Measurements from ENCODE around the gene REL. TPM values are rescaled to one million over a fixed set of nuclear protein-coding genes. Genes with fewer than 3 reads are reported as not detected.

The REL gene
- total RNA-seq, 1 donor from 2014 or later: 5.4 TPM

DNA sequence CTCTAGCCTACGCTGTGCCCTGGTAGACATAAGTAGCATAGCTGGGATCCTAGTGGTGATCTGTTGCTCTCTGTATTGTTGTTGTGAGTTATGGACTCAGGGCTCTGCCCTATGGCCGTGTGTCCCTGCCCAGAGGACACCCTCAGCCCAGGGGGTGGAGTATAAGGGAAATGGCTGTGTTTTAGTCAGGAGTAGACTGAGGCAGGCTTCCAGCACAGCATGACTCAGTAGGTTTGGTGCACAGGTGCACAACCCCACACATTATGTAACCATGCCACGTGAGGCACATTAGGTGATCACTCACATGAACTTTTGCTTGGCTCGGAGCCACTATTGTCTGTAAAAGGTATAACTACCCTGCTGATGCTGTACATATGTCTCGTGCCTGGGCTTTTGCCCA is 76.3 kb downstream of the REL start:
- Mint-ChIP-seq H3K4me1 (ENCODE audit: low read depth) (peaks cover 18% of the 10 kb centered on the region), H3K4me3 (ENCODE audit: unreplicated experiment) (no peak overlapping the region), H3K27me3 (ENCODE audit: low read depth) (no peaks in the 10 kb centered on the region), H3K27ac (ENCODE audit: unreplicated experiment) (no peak overlapping the region), H3K9me3 (ENCODE audit: low read depth) (no peaks in the 10 kb centered on the region), H3K36me3 (ENCODE audit: low read depth) (peaks cover 3% of the 10 kb centered on the region)
- no peak for TF ChIP-seq CTCF (IDR thresholded peaks at IDR 0.05)
- DNase-seq (ENCODE audit: low spot score): no peak

- no peak overlapping the region for H3K4me3 Mint-ChIP-seq (ENCODE audit: unreplicated experiment)
- TF ChIP-seq CTCF (IDR thresholded peaks at IDR 0.05): no peak
- no peaks in the 10 kb centered on the region for H3K27me3 Mint-ChIP-seq (ENCODE audit: low read depth)
- peak overlapping the region; percentile 62 for H3K27ac Mint-ChIP-seq (ENCODE audit: unreplicated experiment)
- H3K9me3 Mint-ChIP-seq (ENCODE audit: low read depth): no peaks in the 10 kb centered on the region
- peaks cover 18% of the 10 kb centered on the region for H3K4me1 Mint-ChIP-seq (ENCODE audit: low read depth)
- no peak for DNase-seq (ENCODE audit: low spot score)
- peaks cover 3% of the 10 kb centered on the region for H3K36me3 Mint-ChIP-seq (ENCODE audit: low read depth)
Measured at GRCh38 chr2:60958361-60958760, 77.0 kb downstream of the REL start.

DNA sequence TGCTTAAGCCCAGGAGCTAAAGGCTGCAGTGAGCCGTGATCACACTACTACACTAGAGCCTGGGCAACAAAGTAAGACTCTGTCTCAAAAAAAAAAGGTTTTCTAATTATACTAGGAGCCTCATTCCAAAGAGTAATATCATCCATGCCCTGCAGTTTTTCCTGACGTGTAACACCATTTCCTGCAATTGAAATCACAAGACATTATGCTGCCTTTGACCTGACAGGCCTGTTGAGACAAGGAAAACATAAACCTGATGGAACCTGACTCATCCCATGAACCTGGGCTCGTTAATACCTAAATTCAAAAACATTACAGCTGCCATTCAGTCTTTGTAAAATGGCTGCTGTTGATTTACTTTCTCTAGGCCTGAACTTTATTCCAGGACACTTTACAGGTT is 77.4 kb downstream of the REL start:
- no peak for TF ChIP-seq CTCF (IDR thresholded peaks at IDR 0.05)
- Mint-ChIP-seq H3K36me3 (ENCODE audit: low read depth) (peaks cover 3% of the 10 kb centered on the region), H3K4me3 (ENCODE audit: unreplicated experiment) (no peak overlapping the region), H3K27ac (ENCODE audit: unreplicated experiment) (peak overlapping the region; percentile 62), H3K9me3 (ENCODE audit: low read depth) (no peaks in the 10 kb centered on the region), H3K4me1 (ENCODE audit: low read depth) (peaks cover 18% of the 10 kb centered on the region), H3K27me3 (ENCODE audit: low read depth) (no peaks in the 10 kb centered on the region)
- DNase-seq (ENCODE audit: low spot score): no peak

DNA sequence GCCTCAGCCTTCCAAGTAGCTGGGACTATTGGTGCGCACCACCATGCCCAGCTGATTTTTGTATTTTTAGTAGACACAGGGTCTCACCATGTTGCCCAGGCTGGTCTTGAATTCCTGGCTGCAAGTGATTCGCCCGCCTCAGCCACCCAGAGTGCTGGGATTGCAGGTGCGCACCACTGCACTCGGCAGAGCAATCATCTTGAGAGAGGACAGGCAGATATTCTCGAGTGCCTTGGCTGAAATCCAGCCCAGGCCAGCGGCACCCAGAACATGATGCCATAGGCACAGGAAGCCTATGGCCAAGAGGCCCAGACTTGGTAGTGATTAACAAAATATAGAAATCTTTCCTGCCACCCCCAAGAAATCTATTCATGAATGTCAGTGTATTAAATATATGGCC is 78.1 kb downstream of the REL start:
- no peak for TF ChIP-seq CTCF (IDR thresholded peaks at IDR 0.05)
- Mint-ChIP-seq H3K36me3 (ENCODE audit: low read depth) (no peaks in the 10 kb centered on the region), H3K27ac (ENCODE audit: unreplicated experiment) (no peak overlapping the region), H3K27me3 (ENCODE audit: low read depth) (no peaks in the 10 kb centered on the region), H3K4me3 (ENCODE audit: unreplicated experiment) (no peak overlapping the region), H3K4me1 (ENCODE audit: low read depth) (peaks cover 18% of the 10 kb centered on the region), H3K9me3 (ENCODE audit: low read depth) (no peaks in the 10 kb centered on the region)
- no peak for DNase-seq (ENCODE audit: low spot score)

- Mint-ChIP-seq H3K4me3 (ENCODE audit: unreplicated experiment) (no peak overlapping the region), H3K36me3 (ENCODE audit: low read depth) (no peaks in the 10 kb centered on the region), H3K27ac (ENCODE audit: unreplicated experiment) (no peak overlapping the region), H3K4me1 (ENCODE audit: low read depth) (peaks cover 18% of the 10 kb centered on the region), H3K27me3 (ENCODE audit: low read depth) (no peaks in the 10 kb centered on the region), H3K9me3 (ENCODE audit: low read depth) (no peaks in the 10 kb centered on the region)
- no peak for TF ChIP-seq CTCF (IDR thresholded peaks at IDR 0.05)
- DNase-seq (ENCODE audit: low spot score): no peak
Measured at GRCh38 chr2:60960706-60961105, 79.3 kb downstream of the REL start.
